ES-I3 (cell line): ENCODE measurements around the gene CDH4.

Source experiments
- H3K36me3 ChIP-seq: 2 replicates; pipeline ENCODE4 v1.6.1; 2013; ENCODE audit warnings: mild to moderate bottlenecking, low read length, control low read depth, moderate library complexity; ENCODE audit not compliant: insufficient read depth
- H3K4me1 ChIP-seq: 2 replicates; pipeline ENCODE4 v1.6.1; 2013; ENCODE audit warnings: mild to moderate bottlenecking, control low read depth, low read length; ENCODE audit not compliant: insufficient read depth
- H3K9ac ChIP-seq: 2 replicates; pipeline ENCODE4 v1.6.1; 2013; ENCODE audit warnings: low read depth, mild to moderate bottlenecking, low read length, moderate library complexity
- H3K9me3 ChIP-seq: 2 replicates; pipeline ENCODE4 v1.6.1; 2013; ENCODE audit warnings: mild to moderate bottlenecking, low read length, moderate library complexity; ENCODE audit not compliant: control insufficient read depth, insufficient read depth

The CDH4 gene

GRCh38 chr20:61720348-61720696 is 468.3 kb downstream of the CDH4 start:
- Histone ChIP-seq H3K9me3 (peaks cover 4% of the 10 kb centered on the region; the same call in 1 of the 2 replicates), H3K36me3 (no peaks in the 10 kb centered on the region), H3K4me1 (no peaks in the 10 kb centered on the region), H3K9ac (no peak overlapping the region)

DNA sequence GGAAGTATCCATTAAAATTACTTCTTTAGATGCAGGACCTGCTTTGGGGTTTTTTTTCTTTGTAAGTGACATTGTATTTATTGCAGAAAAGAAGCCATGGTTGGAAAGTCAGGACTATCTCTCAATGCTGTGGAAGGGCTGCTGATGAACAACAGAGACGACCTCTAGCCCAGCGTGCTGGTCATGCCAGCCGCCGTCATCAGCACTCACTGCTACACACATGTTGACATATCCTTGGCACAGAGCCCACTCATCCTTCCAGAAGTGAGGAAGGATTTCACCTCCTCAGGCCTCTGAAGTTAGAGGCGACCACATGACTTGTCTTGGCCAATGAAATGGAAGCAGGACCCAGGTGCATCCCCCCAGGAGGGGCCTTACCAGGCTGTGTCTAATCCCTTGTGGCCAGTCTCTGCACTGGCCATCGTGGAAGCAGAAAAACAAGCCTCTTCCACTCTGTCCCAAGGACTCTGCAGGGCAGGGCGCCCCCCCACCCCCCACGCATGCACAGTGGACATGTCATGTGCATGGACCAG is 470.2 kb downstream of the CDH4 start:
- Histone ChIP-seq H3K9ac (no peak overlapping the region), H3K4me1 (no peaks in the 10 kb centered on the region), H3K36me3 (no peaks in the 10 kb centered on the region), H3K9me3 (no peaks in the 10 kb centered on the region; the same call in 1 of the 2 replicates)

DNA sequence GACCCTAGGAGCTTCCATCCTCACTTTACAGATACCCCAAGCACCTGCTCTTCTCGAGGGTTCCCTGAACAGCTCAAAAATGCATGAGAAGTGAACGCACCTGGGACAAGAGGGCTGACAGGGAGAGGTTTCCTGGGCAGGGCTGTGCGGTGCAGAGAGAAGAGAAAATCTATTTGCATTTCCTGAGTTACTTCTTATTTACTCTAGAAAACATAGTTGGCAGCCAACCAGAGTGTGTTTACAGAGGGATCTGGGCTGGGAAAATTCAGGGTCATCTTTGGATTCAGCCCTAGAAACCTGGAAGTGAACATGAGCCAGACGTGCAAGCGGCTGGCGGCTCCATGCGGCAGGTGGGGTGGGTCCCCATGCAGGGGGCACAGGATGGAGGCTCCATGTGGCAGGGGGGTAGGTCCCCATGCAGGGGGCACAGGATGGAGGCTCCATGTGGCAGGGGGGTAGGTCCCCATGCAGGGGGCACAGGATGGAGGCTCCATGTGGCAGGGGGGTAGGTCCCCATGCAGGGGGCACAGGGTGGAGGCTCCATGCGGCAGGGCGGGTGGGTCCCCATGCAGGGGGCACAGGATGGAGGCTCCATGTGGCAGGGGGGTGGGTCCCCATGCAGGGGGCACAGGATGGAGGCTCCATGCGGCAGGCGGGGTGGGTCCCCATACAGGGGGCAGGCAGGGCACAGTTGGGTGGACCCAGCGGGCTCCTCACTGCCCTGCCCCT is 471.6 kb downstream of the CDH4 start:
- Histone ChIP-seq H3K9me3 (no peaks in the 10 kb centered on the region), H3K4me1 (no peaks in the 10 kb centered on the region), H3K9ac (no peak overlapping the region), H3K36me3 (no peaks in the 10 kb centered on the region)

DNA sequence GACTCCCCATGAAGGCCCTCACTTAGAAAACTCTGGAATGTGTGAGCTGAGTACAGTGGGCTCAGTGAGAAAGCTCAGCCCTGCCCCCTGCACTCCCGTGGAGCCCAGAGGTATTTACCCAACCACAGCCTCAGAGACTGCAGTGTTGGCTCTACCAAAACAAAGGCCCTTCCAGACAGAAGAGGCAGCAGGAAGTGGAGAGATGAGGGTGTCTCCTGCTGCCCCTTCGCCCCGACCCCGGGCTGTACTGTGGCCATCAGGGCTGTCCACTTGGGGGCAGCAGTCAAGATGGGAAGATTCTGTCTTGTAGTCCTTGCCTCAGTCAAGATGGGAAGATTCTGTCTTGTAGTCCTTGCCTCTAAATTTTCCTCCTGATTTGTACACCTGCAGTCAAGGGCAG is 472.3 kb downstream of the CDH4 start:
- Histone ChIP-seq H3K9me3 (no peaks in the 10 kb centered on the region), H3K9ac (no peak overlapping the region), H3K4me1 (no peaks in the 10 kb centered on the region), H3K36me3 (no peaks in the 10 kb centered on the region)

GRCh38 chr20:61725145-61725544 is 473.1 kb downstream of the CDH4 start:
- Histone ChIP-seq H3K36me3 (no peaks in the 10 kb centered on the region), H3K9me3 (no peaks in the 10 kb centered on the region), H3K9ac (no peak overlapping the region), H3K4me1 (no peaks in the 10 kb centered on the region)

DNA sequence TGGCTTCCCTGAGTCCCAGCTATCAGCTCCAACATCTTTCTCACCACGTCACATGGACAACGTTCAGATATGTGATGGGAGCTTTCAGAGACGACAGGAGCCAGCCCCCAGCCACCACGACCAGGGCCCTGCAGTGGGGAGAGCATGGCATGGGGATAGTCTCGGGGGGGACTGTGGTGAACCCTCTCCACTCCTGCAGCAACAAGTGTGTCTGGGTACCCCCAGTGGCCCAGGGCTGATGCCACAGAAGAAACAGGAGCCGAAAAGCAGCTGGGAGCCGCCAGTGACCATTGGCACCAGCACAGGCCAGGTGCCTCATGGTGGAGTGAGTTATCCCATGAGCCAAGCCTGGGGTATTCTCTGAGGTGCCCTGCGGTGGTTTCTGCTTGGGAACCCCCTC is 473.9 kb downstream of the CDH4 start:
- Histone ChIP-seq H3K9me3 (no peaks in the 10 kb centered on the region), H3K4me1 (no peaks in the 10 kb centered on the region), H3K36me3 (no peaks in the 10 kb centered on the region), H3K9ac (no peak overlapping the region)

GRCh38 chr20:61726979-61727378 is 474.9 kb downstream of the CDH4 start:
- Histone ChIP-seq H3K9me3 (no peaks in the 10 kb centered on the region), H3K36me3 (no peaks in the 10 kb centered on the region), H3K9ac (no peak overlapping the region), H3K4me1 (no peaks in the 10 kb centered on the region)

DNA sequence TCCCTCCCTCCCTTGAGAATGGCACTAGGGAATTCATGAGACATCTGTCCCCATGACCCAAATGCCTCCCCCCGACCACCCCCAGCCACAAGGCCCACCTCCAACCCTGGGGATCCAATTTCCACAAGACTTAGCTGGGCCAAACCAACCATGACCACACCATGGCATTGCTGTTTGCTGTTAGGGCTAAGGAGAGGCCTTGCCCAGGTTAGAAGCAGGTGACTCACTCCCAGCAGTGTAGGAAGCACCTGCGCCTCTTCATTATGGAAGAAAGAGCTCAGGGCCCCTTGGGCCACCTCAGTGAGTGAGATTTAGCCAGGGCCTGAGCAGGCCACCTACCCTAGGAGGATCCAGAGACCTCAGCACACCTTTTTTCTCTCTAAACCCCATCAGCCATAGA is 475.7 kb downstream of the CDH4 start:
- Histone ChIP-seq H3K4me1 (no peaks in the 10 kb centered on the region), H3K36me3 (no peaks in the 10 kb centered on the region), H3K9me3 (no peaks in the 10 kb centered on the region), H3K9ac (no peak overlapping the region)

DNA sequence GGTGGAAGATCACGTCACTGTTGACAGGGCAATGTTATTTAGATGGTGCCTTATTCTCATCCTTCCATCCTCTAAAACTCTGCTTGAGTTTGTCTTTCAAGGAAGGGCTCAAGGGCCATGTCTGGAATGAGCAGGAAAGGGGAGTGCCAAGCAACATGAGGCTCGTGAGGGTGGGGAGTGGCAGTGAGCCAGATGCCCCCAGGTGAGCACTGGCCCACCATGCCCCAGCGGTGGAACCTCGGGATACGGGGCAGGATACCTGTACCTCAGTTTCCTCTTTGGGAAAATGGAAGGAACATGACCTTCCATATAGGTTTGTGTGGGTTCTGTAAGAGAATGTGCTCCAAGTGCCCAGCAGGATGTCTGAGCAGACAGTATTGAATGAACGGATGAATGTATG is 476.3 kb downstream of the CDH4 start:
- Histone ChIP-seq H3K9ac (no peak overlapping the region), H3K9me3 (no peaks in the 10 kb centered on the region), H3K36me3 (no peaks in the 10 kb centered on the region), H3K4me1 (no peaks in the 10 kb centered on the region)

DNA sequence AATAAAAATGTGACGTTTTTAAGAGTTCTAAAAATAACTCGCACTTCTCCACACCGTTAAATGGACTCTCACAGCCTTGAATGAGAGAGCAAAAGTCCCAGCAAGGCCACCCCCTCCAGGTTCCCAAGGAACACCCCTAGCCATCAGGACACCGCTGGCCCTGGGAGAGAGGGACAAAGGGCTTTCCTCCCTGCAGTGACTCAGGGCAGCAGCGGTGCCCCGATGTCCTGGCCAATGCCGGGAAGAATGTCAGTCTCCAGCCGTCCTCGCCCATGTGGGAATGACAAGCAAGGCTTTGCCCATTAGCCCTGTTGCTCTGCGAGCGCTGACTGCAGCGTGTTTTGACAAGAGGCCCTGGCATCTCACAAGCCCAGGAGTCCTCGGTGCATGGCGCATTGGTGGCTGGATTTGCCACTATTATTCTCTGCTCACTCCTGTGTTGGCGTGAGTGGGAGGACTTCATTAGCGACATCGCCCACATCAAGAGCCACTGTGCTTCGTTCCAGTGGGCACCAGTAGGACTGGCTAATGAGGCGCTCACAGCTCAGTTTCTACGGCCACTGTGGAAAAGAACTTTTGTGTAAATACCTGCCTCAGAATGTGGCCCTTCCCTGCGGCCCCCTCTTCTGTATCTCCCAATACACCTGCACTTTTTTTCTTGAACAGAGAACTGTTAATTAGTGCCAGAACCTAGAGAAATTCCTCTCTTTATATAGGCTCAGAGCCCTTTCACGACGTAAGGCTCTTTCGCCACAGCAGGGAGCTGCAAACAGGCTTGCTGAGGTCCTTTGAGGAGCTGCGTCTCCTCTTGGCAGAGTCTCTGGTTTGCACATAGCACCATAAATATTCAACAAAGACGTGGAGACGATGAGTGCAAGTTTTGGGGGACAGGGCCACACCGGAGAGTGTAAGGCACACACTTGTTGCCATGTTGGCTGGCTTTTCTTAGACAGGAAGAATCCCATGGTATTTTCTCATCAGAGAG is 477.0 kb downstream of the CDH4 start:
- Histone ChIP-seq H3K9ac (no peak overlapping the region), H3K4me1 (no peaks in the 10 kb centered on the region), H3K36me3 (no peaks in the 10 kb centered on the region)

DNA sequence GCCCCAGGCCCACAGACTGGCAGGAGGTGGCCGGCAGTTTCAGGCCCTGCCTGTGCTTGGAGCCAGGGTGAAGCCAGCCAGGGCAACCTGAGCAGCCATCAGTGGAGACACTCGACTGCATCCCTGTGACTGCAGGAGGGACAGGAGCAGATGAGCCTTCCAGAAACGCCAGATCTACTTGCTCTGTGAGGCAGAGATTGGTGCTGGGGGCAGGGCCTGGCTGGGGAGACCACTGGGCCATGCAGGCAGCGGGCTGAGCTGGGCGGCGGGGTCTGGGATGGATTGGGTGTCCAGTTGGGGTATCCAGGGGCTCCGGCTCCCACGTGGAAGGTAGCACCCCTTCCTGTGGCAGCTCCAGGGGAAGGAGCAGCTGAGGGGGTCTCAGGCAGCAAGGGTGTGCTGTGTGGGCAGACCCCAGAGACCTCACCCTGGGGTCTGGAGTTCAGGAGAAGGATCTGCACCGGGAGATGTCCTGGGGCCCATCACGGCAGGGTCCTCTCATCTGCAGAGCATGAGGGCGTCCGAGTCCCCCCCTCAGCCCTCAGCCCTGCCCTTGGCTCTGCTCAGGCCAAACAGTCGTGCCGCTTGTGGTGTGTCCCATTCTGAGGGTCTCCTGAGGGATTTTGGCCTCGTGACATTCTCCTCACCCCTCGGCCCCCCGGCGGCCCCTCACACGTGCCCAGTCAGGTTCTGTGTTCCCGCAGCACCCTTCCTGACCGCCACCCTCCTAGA is 478.7 kb downstream of the CDH4 start:
- H3K36me3 ChIP-seq = no peaks in the 10 kb centered on the region
- H3K9me3 ChIP-seq = no peaks in the 10 kb centered on the region
- no peaks in the 10 kb centered on the region for H3K4me1 ChIP-seq
- no peak overlapping the region for H3K9ac ChIP-seq

More for the DNA sequence above, 477.0 kb downstream of the CDH4 start:
- no peaks in the 10 kb centered on the region for H3K9me3 ChIP-seq

DNA sequence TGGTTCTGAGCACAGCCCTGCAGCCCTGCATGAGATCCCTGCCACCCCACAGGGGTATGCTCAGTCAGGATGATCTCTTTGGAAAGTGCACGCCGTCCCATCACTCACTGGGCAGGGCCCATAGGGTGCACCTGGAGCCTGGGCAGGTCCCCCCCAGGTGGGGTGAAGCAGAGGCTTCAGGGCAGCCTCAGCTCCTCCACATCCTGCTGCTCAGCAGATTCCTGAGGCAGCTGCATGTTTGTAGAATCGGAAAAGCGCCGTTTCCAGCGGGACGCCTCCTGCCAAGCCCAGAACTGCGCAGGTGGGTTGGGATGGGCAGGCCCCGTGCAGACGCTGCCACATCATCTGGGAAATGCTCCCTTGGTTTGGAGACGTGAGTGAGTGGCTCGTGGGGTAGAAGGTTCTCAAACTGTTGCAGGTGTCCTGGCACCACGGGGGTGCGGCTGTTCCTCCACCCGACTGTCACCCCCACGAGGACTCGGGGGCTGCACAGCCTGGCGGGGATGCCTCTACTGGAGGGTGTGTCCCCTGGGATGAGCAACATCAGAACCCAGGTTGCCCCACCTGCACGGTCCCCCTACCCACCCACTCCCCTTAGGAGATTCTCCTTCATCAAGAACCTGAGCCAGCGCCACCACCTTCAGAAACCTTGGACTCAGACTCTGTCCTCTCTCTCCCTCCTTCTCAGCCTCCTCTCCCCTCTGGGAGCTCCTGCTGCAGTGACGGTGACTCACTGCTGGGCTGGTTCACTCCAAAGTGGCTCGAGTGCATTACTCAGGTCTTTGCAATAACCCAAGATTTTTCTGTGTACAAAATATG is 479.5 kb downstream of the CDH4 start:
- Histone ChIP-seq H3K9me3 (no peaks in the 10 kb centered on the region), H3K36me3 (no peaks in the 10 kb centered on the region), H3K4me1 (no peaks in the 10 kb centered on the region)

DNA sequence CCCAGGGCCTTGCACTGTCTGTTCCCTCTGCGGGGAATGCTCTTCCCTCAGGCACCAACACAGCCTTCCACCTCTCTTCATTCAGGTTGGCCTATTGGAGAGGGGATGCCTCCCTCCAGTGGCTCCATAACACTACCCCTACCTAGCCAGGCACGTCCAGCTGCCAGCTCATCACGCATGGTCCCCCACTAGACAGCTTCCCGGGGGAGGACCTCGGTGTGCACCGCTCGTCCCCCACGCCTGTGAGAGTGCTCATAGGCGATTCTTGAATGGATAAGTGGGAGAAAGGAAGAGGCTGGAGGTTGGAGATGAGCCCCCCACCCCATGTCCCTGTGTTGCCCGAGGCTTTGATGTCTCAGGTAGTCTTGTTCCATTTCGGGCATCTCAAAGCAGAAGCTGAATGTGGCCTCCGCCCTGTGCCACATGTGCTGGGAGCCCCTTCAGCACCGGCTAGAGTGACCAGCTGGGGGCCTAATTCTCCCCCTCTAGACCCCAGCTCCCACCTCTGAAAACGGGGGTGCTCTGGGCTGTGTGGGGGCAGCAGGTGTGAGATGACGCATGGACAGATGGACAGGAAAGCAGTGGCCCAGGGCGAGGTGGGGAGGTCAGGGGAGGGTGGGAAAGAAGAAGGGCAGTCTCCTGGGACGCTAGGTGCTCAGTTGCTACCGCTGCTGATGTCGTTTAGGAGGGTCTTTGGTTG is 480.6 kb downstream of the CDH4 start:
- Histone ChIP-seq H3K9ac (no peak overlapping the region), H3K4me1 (no peaks in the 10 kb centered on the region), H3K9me3 (no peaks in the 10 kb centered on the region), H3K36me3 (no peaks in the 10 kb centered on the region)

More for the DNA sequence above, 479.5 kb downstream of the CDH4 start:
- no peak overlapping the region for H3K9ac ChIP-seq
